A549 treated with AZD2906 at 1 μM for 4 hours (cell line): ENCODE measurements around the gene PPP1R14C. TPM values are rescaled to one million over a fixed set of nuclear protein-coding genes. Genes with fewer than 3 reads are reported as not detected.

Experiments used
- total RNA-seq: library from RNA; stranded (reverse); fragments of 200-300 nt; extraction: Qiagen RNA extraction; gene quantifications from 5 replicates; pipeline ENCODE4 v1.2.3, GENCODE V29; 2022

The PPP1R14C gene, protein sequence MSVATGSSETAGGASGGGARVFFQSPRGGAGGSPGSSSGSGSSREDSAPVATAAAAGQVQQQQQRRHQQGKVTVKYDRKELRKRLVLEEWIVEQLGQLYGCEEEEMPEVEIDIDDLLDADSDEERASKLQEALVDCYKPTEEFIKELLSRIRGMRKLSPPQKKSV
- 3.4 to 4.0 TPM (median 3.5 TPM) in 5 replicates for total RNA-seq

DNA sequence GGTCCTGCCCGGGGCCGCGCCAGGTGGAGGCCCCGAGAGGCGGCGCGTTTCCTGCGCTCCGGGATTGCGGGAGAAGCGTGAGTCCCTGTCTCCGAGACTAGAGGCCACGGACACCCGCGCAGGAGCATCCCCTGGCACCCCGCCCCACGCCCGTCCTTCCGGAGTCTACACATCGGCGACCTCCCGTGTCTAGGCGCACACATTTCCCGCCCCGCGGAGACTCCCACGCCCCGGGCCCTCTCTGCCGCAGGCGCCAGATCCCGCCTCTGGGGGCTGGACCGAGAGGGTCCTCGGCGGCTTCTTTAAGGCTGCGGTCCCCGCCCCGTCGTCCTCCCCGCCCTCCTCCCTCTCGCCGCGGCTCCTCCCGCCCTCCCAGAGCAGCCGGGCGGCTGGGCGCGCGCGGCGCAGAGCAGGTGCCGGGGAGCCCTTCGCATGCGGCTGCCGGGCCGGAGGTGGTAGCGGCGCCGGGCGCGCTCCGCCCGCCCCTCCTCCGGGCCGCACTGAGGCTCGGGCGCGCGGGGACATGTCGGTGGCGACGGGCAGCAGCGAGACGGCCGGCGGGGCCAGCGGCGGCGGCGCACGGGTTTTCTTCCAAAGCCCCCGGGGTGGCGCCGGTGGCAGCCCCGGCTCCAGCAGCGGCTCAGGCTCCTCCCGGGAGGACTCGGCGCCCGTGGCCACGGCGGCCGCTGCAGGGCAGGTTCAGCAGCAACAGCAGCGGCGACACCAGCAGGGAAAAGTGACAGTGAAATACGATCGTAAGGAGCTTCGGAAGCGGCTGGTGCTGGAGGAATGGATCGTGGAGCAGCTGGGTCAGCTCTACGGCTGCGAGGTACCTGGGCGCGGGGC is at the start of gene PPP1R14C:
PPP1R14C (plus strand) TSS at position 375 of the 846 bp plus-strand sequence; CDS start at position 524, 149 bp downstream.

Other genes starting within 250 kb of the PPP1R14C start
- 1.6 to 3.6 TPM (median 2.8 TPM) in 5 replicates for gene RAET1E, start 244.9 kb upstream of the PPP1R14C start, total RNA-seq
- gene RAET1G, start 219.9 kb upstream of the PPP1R14C start, total RNA-seq: 6.4 to 11.6 TPM (median 8.5 TPM) in 5 replicates
- gene ULBP2, start 201.0 kb upstream of the PPP1R14C start, total RNA-seq: 2.9 to 4.6 TPM (median 3.3 TPM) in 5 replicates
- 0.75 to 1.00 TPM (median 0.93 TPM) in 5 replicates for gene ULBP1, start 179.1 kb upstream of the PPP1R14C start, total RNA-seq
- gene RAET1L, start 117.5 kb upstream of the PPP1R14C start, total RNA-seq: 0.34 to 0.50 TPM (median 0.39 TPM) in 5 replicates
- gene ULBP3, start 73.9 kb upstream of the PPP1R14C start, total RNA-seq: 3.7 to 4.6 TPM (median 4.2 TPM) in 5 replicates
- 0.01 to 0.02 TPM (median 0.01 TPM) in 3 of 5 replicates, not detected in the others for gene IYD, start 226.0 kb downstream of the PPP1R14C start, total RNA-seq